NCI-H2081 (cell line): ENCODE measurements around the gene BET1L.

ENCODE experiments used
- DNase-seq, 2 experiments: peaks; one replicate each; lab custom pipeline; 2025; lab: John Stamatoyannopoulos, UW

The BET1L gene

DNA sequence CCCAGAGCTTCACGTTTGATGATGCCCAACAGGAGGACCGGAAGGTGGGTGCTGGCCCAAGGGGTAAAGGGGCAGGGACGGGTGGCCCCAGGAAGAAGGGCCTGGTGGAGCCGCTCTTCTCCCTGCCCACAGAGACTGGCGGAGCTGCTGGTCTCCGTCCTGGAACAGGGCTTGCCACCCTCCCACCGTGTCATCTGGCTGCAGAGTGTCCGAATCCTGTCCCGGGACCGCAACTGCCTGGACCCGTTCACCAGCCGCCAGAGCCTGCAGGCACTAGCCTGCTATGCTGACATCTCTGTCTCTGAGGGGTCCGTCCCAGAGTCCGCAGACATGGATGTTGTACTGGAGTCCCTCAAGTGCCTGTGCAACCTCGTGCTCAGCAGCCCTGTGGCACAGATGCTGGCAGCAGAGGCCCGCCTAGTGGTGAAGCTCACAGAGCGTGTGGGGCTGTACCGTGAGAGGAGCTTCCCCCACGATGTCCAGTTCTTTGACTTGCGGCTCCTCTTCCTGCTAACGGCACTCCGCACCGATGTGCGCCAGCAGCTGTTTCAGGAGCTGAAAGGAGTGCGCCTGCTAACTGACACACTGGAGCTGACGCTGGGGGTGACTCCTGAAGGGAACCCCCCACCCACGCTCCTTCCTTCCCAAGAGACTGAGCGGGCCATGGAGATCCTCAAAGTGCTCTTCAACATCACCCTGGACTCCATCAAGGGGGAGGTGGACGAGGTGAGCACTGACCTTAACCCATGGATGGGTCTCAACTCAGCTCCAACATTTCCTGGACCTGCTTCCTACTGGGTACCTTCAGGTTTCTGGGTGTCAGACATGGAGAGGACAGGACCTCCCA, 2.3 kb upstream of the BET1L start:
- no peak for DNase-seq

DNA sequence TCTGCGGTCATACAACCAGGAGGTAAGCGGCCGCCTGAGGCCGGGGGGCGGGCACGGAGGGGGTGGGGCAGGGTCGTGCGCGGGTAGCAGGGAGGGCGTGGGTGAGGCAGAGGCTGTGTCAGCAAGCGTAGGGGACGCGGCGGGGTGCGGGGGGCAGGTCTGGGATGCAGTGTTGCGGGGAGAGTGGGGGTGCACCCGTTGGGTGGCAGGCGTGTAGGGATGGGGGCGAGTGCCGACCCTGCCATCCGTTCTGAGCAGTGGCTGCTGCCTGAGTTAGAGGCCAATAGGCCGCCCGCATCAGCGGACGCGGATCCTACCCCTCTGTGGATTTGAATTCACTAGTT, 1.7 kb upstream of the BET1L start:
- DNase-seq, result no peak

DNA sequence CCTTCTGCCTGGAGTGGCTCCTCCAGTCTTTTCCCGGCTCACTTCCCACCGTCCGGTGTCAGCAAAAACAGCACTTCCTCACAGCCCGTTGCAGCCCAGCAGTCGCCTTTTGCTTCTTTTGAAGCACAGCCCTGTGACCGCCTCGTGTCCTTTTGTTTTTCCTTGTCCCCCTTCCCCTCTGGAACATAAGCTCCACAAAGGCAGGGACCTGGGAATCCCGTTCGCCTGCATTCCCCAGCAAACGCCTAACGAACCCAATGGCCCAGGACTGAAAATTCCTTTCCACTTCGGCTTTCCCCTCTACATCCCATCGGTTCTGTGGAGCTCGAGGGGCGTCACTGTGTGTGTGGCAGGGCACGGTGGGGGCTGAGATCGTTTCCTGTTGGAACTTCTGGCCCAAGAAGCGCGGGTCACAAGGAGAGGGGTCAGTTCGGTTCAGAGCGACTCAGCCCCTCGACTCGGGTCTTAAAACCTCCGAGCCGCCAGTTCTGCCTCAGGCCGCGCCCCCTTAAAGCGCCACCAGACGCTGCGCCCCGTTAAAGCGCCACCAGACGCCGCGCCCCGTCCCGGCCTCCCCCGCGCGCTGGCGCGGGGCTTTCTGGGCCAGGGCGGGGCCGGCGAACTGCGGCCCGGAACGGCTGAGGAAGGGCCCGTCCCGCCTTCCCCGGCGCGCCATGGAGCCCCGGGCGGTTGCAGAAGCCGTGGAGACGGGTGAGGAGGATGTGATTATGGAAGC, 1.1 kb upstream of the BET1L start:
- DNase-seq, result peak; percentile 62 to 72

DNA sequence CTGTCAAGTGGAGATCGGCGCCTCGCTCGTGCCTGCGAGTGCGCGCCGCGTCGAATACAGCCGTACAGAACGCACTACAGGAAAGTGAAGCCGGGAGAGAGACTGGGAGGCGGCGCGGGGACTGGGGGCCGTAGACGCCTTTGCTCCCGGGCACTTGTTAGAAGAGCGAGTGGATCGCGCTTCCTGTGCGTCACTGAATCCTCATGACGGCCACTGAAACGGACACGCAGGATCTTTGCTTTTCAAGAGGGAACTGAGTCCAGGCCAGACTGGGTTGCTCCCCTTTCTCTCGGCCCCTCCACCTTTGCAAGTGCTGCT, 623 bp upstream of the BET1L start:
- peak in 1 of 2 experiments; percentile 37 for DNase-seq

DNA sequence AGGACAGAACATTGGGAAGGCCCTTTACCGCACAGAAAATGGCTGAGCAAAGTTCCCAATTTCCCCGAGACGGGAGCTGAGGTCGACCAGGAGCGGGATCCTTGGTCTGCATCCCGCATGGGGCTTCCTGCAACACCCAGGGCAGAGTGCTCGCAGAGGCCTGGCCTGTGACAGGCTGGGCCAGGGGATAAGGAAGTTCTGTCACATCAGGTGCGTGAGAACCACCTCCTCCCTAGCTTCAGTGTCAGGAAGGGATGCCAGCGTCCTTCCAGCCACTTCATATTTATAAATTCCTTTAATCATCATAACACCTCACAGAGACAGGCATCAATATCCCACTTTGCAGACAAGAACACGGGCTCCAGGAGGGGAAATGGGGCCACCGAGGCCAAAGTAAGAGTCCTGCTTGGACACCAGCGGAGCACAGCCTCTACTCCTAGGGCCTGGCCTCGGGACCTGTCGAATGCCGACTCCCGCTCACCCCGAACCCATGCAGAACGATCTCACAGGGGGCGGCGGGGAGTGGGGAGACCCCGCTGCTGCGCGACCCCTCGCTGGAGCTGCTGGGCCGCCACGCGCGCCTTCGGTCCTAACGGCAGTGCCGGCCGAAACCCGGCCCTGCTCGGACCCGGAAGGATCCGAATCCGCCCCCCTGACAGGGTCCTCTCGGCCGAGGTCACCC, 532 bp downstream of the BET1L start:
- DNase-seq, result no peak

DNA sequence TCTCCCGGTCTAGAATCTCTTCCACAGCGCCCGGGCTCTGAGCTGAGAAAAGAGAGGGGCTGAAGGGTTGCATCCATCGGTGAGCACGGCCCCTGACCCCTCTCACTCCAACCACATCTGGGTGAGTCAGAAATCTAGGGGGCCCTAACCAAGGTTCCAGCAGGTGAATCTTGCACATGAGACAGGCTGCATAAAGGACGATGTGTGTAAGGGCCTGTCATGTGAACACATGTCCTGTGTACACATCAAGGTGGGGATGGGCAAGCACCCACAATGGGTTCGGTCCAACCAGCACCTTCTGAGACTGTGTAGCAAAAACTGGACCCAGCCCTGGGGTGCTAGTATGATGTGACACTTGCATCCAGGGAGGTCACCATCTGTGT, 1.2 kb downstream of the BET1L start:
- DNase-seq, result no peak

DNA sequence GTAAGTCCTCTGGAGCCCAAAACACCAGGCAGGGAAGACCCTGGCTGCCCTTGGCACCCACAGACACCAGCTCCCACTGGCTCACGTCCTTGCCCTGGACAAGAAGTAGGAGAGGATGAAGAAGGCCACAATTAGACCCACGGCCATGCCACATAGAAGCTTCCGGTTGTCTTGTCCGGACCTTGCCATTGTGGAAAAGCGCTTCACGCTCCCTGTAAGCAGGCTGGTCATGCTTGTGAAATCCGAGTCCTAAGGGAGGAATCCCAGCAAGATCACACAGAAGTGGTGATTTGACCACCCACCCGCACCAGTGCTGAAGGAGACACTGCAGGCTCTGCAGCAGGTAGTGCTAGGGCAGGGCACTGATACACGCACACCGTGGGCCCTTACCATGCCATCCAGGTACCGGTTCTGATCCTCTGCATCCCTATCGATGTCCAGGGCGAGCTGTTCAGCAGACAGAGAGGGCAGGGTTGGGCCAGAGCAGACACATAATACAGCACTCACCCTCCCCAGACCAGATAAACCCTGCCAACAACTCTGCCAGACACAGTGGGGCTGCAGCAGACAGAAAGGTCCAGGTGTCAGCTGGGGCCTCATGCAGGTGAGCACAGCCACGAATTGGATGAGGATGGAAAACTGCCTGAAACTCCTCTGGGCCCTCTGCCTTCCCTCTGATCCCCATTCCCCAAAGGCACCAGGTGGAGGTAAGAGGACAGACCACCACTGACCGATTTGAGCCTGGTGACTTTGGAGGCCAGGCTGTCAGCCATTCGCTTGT, 1.8 kb downstream of the BET1L start:
- no peak for DNase-seq

DNA sequence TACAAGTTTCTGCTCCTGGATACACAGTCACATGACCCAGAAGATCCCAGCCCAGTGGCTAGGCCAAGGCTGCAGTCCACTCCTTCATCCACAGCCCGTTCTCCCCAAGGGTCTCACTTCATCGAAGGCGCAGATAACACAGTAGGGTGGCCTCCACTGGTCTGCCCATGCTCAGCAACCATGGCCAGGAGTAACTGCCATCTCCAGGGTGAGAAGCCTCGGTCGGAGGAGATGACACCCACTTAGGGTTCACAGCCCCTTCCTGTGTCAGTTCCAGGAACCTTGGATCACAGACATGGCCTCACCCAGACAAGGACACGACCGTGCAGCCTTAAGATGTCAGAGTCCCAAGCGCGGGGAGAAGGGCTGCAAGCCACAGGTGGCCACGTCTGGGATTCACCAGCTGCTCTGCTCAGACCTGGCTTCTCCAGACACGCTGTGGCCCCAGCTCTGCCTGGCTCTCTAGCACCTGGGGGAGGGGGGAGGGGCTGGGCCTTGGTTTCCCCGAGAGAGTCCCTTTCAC, 2.6 kb downstream of the BET1L start:
- no peak for DNase-seq

DNA sequence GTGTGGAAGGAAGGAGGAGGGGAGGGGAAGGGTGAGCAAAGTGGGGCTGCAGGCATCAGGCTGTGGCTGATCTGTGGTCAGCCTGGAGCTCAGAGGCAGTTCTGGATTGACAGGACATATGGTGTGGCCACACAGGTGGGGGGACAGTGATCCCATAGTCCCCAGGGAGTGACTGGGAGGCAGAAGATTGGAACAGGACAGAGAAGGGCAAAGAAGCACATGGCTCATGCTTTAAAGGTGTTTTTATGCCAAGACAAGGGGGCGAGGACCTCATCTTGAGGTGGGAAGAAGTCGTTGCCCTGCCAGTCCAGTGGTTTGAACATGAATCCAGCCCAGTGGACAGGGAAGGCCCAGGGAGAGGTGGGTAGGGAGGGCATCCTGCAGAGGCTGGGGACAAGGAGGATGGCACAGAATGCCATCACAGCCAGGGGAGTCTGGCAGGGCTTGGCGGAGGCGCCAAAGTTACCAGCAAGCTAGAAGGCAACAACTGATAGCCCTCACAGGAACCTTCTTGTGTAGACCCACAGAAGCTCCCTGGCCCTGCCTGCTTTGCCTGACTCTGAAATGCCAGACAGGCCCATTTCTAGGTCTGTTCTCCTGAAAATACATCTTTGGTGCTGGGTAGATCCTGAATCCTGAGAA, 3.1 kb downstream of the BET1L start:
- no peak for DNase-seq

DNA sequence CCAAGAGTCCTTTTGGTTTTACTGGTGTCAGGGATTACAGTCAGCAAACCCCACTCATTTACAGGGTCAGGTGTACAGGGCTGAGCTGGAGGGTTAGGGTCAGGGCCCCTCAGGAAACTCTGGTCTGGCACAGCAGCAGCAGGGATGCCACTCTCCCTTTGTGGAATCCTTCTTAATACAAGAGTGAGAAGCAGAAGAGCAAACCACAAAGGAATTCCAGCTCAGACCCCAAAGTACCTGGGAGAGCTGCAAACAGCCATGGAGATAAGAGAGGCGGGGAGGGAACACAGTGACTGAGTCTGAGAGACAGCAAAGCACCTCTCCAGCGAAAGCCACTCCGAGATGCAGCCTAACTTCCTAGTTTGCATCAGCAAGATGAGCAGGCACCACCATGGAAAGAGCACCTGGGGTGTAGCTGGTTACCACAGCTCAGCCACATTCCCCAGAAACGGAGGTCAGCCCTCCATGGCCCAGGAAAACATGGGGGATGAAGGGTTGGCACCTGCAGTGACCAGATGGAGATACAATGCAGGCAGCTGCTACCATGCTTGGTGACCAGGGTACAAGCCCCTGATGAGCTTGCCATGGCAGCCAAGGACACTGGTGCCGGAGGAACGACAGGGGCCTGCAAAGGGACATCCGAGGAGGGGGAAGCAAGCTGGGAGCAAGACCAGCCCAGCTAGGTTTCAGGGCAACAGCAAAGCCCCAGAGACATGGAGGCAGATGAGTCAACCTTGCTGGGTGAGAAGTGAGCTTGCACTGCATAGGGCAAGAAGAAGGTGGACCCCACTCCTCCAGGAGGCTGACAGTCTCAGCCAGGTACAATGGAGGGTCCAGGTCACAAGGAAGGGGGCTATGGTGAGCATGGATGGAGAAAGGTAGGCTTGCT, 3.9 kb downstream of the BET1L start:
- no peak for DNase-seq

DNA sequence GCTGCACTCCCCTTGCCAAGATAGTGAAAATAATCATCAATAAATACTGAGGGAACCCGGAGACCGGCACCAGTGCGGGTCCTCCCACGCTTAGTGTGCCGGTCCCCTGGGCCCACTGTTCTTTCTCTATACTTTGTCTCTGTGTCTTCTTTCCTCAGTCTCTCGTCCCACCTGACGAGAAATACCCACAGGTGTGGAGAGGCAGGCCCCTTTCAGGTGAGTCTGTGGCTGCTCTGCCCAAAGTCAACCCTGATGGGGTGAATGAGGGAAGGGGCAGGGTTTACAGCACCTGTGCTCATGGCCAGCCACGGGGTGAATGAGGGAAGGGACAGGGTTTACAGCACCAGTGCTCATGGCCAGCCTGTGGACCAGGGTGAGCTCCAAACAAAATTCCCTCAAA, 4.7 kb downstream of the BET1L start:
- DNase-seq, result no peak

DNA sequence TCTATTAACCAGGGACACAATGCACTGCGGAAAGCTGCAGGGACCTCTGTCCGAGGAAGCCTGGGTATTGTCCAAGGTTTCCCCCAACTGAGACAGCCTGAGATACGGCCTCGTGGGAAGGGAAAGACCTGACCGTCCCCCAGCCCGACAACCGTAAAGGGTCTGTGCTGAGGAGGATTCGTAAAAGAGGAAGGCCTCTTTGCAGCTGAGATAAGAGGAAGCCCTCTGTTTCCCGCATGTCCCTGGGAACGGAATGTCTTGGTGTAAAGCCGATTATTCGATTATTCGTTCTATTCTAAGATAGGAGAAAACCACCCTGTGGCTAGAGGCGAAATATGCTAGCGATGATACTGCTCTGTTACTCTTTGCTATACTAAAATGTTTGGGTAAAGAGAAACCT, 5.2 kb downstream of the BET1L start:
- no peak for DNase-seq

DNA sequence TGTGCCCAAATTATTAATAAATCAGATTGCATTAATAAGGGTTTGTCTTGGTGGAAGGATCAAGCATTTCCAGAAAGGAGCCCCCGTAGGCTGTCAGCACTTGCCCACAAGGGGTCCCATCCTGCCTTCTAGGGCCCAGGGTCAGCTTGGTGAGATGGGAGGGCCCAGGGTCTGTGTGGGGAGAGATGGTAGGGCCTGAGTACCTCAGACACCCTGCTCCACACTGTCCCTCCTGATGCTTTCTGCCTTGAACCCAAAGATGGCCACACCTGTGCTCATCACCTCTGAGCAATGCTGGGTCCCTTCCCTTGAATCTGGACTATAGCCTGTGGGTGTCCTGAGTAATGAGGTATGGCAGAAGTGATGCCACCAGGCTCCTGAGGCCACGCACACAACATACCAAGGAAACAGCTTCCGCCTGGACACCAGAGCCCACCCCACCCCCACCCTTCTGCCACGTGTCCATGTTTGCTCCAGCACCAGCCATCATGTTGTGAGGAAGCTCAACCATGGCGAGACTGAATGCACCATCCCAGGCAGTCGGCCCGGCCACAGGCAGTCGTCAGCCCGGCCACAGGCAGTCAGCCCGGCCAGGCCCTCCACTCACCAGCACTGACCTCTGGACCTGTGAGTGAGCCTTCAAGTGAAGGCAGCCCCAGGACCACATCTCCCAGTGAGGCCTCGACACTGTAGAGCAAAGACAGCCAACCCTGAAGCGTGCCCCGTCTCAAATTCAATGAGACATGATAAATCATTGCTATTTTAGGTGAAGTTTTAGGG, 6.8 kb downstream of the BET1L start:
- no peak for DNase-seq

DNA sequence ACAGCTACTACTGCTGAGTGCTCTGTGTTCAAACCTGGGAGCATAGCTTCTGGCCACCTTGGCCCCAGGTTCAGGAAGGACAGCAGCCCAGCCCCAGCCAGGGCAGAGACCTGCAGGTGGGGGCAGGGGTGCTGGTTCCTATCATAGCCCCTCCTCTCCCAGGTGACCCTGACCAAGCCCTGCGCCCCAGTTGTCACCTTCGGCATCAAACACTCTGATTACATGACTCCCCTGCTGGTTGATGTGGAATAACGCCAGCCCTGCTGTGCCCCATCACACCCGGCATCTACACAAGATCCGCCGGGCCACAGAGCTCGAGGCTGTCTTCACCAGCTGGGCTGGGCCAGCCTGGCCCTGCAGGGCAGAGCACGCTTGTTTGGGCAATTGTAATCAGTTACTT, 7.4 kb downstream of the BET1L start:
- DNase-seq, result no peak

DNA sequence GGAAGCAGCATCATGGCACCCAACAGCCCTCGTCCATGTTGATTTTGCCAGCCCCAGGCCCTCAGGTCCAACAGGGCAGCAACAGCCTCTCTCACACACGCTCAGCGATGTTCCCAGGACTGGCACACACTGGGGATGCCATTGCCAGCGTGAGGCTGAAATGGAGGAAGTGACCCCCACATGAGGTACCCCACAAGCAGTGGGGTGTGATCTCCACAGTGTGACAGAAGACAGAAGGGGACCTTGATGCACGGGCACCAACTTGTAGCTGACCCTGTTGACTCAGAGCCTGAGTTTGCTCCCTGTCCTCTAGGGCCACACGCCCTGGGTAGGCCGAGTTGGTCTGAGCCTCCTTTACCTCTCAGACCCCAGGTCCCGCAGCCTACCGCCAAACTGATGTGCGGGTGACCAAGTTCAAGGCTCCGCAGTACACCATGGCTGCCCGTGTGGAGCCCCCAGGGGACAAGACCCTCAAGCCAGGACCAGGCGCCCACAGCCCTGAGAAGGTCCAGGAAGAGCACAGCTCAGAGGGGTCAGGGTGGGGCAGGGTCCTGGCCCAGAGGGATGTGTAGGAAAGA, 8.1 kb downstream of the BET1L start:
- DNase-seq, result no peak

DNA sequence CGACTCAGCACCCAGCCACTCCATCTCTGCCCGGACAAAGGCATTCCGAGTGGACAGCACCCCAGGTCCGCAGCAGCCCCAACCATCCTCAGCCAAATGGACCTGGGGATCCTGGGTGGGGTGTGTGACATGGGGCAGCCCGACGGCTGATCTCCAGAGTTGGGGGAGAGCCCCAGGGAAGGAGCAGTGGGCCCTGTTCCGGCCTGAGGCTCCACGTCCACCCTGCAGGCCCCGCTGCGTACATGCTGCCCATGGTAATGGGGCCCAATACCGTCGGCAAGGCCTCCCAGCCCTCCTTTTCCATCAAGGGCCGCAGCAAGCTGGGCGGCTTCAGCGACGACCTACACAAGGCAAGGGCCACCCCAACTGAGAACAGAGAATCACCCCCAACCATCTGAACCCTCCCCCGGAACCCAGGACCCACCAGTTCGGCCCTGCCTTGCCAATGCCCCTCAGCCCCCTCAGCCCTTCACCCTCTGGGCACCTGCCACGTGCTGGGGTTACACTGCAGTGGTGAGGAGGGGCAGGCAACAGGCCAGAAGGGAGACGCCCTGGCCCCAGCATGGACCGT, 8.9 kb downstream of the BET1L start:
- DNase-seq, result no peak

DNA sequence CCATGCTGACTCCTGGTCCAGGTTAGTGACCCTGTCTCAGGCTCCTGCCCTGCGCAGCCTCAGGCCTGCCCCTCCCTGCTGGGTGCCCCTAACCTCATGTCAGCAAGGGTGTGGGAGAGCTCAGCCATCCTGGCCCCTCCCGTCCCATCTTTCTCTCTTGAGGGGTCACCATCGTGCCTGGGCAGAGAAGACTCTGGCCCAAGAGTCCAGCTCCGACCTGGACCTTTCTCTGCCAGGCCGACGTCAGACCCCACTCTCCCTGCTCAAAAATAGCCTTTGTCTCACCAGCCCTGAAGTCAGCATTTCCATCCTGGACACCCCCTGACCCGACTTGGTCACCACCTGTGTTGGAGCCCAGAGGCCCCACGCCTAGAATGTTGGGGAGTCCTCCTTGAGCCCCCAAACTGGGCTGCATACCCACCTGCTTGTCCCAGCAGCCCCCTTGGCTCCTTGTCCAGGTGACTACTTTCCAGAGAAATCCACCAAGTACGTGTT, 9.4 kb downstream of the BET1L start:
- no peak for DNase-seq

DNA sequence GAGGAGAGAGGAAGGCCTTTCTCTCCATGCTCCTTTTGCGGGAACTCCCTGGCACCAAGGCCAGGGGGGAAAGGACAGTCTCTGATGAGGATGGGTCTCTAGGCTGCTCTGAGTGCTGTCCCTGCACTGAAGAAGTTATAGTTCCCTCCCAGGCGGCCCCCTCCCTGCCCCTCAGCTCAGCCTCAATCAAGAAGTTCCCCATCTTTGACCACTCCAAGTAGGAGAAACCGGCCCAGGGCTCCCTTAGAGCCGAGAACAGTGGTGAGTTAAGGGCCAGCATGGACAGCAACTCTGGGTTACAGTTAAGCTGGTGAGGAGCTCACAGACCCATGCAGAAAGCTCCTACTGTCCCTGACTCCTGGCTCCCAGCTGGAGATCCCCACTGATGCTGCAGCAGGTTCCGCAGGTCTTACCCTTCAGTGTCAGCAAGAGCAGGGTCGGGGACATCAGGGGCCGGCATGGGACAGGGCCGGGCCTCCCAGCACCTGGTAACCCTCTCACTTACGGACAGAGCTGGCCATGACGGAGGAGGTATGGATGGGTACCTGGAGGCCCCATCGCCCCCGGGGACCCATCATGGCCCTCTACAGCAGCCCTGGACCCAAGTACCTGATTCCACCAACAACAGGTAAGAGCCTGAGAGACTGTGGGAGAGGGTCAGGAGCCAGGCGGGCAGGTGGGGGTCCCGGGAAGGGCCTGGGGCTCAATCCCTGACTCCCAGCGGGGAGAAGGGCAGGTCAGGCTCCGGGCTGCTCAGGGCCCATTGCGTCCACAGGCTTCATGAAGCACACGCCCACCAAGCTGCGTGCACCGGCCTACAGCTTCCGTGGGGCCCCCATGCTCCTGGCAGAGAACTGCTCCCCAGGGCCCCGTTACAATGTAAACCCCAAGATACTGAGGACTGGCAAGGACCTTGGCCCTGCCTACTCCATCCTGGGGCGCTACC, 10.1 kb downstream of the BET1L start:
- no peak for DNase-seq
